Non-pigmented ciliary epithelial cell (primary cell): ENCODE measurements around the gene AEBP1.
A peak's percentile ranks its signal among the peaks of the same experiment; 100 is the strongest.
"Not testable (repeated sequence)": the region's sequence is repeated elsewhere in the genome, so short reads cannot be mapped to it uniquely, and the experiment has no call there.

Experiments
- DNase-seq: peaks from one replicate; pipeline ENCODE4 v3.0.0-alpha.2; 2010; ENCODE audit warnings: low read depth

AEBP1 gene

DNA sequence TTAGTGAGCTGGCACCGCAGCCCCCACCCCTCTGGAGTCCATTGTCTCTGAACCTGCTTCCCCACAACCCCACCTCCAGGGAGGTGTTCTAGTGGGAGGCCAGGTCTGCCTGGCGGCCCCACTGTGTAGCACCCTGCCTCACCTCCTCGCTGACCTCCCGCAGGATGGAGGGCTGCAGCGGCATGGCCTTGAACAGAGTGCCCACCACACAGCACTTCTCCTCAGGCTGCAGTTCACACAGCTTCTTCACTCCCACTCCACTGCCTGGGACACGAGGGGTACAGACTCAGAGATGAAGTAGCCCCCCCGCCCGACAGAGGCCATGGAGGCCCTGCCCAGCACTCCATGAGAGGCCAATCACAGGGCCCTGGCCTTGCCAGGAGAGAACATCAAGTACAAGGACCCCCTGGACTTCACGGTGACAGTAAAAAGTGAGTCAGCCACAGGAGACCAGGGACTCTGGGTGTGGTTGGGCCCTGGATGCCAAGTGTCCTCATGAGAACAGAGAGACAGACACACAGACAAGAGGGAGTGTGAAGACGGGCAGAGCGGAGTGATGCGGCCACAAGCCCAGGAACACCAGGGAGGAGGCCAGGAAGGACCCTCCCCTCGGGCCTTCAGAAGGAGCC lies 13.8 kb downstream of the AEBP1 start:
- no peak for DNase-seq

DNA sequence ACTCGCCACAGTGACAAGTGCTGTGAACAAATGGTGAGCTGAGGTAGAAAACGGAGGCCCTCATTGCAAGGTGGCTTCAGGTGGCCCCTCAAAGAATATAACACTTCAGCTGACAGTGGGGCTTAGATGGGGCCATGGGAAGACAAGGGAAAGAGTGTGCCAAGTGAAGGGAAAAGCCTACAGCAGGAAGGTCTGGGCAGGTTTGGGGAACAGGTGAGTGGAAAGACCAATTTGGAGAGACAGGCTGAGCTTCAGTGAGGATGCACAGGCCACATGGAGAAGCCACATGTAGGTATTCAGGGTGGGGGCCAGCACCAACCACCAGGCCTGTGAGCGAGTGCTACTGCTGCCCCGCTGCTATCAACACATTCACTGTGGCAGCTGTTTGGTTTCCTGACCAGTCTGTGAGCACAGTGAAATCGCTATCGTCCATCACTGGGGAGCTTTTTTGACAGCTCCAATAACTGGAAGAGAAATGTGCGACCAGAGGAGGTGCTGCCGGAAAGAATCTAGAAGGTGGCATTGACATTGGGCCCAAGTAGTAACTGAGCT lies 15.8 kb downstream of the AEBP1 start:
- DNase-seq = no peak

DNA sequence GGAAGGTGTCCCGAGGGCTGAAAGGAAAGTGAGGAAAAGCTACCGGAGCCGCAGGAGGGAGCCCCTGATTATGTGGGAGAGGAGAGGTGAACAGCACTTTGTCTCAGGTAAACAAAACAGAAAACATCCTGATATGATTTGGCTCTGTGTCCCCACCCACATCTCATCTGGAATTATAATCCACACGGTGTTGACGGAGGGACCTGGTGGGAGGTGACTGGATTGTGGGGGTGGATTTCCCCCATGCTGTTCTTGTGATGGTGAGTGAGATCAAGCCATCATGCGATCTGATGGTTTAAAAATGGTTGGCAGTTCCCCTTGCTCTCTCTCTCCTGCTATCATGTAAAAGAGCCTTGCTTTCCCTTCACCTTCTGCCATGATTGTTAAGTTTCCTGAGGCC lies 16.2 kb downstream of the AEBP1 start:
- DNase-seq = no peak

DNA sequence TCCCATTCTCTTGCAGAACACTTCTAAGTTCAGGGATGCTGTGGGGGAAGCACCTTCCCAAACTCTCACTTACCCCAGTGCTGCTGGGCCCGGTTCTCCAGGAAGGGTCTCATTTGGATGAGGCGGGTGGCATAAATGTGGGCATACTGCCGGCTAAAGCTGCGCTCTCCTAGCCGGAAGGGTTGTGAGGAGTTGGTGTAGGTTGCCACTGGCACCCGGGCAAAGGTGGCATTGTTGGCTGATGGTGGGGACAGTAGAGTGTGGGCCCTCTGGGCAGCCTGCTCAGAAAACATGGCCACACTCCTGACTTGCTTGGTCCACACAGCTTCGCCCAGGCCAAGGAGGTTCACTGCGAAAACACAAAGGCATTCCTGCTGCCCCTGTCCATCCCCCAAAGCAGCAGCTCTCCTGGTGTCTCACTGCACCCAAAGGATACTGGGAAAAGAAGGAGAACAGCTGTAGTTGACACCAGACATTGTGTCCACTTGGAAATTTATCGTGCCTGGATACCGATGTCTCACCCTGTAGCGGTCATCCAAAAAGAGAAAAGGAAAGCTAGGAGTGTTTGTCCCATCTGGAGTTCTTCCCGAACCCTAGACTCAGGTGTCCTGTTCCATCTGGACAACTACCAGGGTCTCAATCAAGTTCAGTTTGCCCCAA lies 17.7 kb downstream of the AEBP1 start:
- DNase-seq = no peak

DNA sequence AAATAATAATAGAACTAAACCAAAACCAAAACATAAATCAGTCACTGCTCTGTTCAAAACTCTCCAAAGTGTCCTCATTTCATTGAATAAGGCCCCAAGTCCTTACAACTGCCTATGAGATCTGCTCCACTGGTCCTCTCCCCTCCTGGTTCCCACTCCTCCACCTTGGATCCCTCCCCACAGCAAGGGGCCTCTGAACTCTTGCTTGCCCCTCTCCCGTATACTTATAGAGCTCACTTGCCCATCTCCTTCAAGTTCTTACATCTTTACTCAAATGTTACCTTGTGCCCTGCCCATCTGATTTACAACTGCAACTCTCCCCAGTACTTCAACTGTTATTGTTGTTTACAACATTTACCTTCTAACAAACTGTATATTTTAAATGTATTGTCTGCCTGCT lies 18.4 kb downstream of the AEBP1 start:
- no peak for DNase-seq

DNA sequence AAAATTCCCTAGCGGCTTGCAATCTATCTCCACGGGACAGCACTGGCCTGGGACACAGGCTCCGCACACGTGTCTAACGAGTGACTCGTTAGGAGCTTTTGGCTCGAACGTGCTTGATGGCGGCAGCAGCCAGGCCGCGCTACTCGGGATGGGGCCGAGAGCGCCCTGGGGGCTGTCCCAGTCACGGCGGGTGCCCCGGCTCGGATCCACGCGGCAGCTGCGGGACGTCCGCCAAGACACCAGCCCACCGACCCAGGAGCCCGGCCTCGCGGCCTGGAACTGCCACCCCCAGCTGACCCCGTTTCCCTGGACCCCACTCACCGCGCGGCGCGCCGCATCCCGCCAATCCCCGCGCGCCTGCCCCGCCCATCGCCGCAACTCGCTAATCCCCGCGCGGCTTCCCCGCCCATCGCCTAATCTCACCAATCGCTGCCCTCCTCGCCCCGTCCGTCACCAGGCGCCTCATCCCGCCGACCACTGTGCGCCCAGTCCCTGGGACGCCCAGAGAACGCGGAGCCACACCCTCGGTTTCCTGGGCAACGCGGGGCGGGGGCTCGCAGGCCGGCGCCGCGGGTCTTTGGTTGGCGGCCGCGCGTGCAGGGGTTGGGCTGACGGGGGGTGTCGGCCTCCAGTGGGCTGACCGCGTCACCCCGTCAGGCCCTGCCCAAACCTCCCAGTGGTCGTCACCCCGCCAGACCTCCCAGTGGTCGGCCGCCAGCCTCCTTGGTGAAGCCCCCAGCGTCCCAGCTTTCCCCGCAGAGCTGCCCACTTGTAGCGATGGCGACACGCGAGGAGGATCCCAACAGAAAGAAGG lies 19.3 kb downstream of the AEBP1 start, which contains the start of gene POLD2:
Gene POLD2 (minus strand): TSS at position 359 of the 814 bp plus-strand sequence. CDS start 1,495 bp downstream, outside the sequence.
- DNase-seq = peak; percentile 67

DNA sequence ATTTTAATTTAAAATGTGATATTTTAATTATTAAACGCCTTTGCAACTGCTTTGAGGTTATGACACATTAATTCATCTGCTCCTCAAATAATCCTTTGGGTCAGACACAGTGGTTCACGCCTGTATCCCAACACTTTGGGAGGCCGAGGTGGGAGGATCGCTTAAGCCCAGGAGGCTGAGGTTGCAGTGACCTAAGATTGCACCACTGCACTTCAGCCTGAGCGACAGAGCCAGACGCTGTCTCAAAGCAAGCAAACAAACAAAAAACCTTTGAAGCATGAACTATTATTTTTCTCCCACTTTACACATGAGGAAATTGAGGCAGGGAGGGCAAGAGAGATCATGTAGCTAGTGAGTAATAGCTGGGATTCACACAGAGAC lies 20.7 kb downstream of the AEBP1 start:
- DNase-seq = no peak

DNA sequence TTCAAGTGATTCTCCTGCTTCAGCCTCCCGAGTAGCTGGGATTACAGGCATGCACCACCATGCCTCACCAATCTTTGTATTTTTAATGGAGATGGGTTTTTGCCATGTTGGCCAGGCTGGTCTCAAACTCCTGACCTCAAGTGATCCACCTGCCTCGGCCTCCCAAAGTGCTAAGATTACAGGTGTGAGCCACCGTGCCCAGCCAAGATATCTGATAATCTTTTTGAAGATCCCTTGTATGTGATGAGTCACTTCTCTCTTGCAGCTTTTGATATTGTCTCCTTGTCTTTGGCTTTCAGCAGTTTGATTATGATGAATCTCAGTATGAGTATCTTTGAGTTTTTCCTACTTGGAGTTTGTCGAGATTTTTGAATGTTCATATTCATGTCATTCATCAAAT lies 22.4 kb downstream of the AEBP1 start:
- not testable (repeated sequence) for DNase-seq

DNA sequence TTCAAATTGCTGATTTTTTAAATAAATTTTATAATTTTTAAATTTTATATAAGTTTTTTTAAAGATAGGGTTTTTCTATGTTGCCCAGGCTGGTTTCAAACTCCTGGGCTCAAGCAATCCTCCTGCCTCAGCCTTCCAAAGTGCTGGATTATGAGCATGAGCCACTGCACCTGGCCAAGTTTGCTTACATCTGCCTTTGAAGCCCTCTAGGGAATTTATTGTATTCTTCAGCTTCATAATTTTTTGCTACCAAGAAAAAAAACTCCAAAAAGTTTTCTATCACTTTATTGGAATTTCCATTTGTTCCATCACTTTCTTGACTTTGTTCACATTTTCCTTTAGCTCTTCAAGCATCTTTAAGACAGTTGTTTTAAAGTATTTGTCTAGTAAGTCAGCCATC lies 23.0 kb downstream of the AEBP1 start:
- no peak for DNase-seq

DNA sequence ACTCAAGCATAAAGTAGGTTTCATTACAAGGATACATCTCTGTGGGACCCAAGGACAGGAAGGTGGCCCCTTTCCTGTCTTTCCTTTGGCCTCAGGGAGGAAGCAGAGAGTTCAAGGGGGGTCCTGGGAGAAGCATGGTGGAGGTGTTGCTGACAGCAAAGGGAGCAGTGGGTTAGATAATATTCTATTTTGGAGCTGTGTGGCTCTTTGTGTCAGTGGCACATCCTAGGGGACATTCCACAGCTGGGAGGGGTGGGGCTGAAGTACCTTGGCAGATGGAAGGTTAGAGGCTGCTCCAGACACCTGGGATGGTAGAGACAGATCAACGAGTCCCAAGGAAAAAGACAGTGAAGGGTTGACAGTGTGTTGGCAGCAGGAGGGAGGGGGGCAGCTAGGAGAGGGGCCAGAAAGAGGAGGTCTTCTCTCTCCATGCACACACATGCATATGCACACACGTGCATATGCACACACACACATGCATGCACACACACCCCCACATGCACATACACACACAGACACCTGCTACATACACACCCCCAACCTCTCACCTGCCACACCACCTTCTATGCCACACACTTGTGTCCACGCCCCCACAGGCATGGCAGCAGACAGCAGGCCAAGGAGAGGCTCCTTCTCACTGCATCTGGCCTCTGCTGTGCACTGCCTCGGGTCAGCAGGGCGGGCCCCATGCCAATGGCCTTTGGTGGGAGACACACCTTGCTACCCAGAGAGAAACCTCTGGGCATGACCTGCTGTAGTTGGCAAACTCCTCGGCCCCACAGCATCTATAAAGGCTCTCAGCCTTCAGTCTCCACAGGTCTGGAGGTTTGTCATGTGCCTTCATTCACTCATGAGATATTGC lies 24.8 kb downstream of the AEBP1 start:
- no peak for DNase-seq

DNA sequence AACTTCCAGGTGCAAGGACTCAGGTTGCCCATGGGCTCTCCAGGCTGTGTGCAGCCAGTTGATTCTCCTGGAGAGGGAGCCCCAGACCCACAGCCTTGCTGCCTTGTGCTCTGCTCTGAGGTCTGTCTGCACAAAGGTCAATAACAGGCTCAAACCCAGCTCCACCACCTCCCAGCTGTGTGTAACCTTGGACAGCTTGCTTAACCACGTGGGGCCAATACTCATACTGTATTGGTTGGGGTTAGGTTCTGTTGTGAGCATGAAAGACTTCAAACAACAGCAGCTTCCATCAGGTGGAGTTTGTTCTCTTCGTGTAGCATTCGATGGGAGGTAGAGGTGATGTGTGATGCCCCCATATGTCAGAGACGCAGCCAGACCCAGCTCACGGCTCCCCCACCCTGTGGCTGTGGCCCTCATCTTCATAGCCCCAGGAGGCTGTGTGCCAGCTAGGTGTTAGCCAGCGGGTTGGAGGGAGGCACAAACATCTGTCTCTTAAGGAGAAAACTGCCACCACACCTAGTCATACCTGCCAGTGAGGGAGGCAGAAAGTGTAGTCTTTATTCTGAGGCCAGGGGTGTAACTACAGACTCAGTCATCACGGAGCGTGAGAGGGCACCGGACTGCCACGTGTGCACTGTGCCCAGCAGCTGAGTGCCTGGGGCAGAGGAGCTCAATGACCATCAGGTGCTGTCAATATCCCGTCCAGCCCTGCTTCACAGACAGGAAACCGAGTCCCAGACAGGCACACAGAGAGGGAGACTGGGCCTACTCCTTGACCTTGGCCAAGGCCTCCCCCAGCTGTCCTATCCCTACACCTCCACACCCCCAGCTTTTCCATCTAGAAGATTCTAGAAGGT lies 27.3 kb downstream of the AEBP1 start:
- DNase-seq = no peak

DNA sequence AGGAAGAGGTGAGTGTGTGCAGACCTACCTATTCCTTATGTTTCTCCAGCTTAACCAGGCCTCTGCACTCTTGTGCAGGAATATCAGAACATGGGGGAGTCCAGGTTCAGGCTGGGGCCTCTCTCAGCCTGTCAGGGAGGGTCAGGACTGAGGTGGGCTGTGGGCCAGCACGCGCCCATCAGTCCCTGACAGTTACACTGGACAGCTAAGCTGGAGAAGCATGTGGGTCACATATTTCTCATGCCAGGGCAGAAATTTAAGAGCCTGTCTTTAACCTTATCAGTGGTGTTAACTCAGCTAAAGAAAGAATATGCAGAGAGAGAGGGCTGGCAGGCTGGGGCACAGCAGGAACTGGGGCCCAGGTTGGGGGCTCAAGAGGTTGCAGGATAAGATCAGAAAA lies 27.9 kb downstream of the AEBP1 start:
- no peak for DNase-seq

DNA sequence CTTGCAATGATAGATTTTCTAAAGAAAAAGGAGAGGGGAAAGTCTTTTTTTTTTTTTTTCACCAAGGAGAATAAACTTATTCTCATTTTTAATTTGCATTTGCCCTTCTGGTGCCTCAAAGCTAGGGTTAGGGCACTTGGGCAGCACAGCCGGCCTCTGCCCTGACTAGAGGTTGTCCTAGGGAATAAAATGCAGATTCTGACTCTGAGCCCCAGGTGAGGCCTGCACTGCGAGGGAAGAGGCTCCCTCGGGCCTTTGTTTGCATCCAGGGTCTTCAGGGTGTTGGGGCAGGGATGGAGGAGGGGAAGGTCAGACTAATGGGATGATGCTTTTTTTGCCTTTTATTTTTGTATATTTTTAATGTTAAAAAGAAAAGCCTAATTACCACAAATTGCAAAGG lies 29.1 kb downstream of the AEBP1 start:
- DNase-seq = no peak

DNA sequence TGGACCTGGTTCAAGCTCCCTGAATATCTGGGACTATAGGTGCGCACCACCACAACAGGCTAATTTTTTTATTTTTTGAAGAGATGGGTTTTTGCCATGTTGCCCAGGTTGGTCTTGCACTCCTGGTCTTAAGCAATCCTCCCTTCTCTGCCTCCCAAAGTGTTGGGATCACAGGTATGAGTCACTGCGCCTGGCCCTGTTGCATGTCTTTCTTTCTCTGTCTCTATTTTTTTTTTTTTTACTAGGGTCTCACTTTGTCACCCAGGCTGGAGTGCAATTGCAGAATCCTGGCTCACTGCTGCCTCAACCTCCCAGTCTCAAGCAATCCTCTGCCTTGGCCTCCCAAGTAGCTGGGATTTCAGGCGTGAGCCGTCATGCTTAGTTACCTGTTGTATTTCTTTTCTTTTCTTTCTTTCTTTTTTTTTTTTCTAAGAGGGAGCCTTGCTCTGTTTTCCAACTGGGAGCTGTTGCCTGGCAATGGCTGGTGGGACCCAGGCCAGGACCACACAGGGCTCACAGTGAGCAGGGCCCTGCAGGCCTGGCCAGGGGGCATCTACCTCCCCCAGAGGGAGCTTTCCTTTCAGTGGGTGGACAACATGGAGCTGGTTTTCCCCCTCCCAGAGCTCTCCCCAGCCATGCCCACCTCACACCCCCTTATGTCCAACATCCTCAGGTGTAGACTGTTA lies 30.9 kb downstream of the AEBP1 start:
- no peak for DNase-seq

DNA sequence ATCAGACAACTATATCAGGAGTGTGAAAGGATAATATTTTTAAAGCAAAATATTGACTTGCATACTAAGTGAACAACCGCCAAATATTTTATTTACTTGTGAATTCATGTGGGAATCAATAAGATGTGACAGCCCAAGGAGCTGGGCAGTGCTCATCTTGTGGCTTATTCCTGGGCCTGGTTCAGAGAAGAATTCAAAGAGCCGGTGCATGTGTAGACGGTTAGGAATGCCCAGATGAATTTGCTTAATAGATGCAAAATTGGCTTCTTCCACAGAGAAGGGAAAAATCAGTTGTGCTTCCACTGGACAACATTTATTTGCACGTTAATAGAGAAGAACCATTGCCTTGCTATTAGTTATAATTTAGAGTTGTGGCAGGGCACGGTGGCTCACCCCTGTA lies 32.6 kb downstream of the AEBP1 start:
- no peak for DNase-seq

DNA sequence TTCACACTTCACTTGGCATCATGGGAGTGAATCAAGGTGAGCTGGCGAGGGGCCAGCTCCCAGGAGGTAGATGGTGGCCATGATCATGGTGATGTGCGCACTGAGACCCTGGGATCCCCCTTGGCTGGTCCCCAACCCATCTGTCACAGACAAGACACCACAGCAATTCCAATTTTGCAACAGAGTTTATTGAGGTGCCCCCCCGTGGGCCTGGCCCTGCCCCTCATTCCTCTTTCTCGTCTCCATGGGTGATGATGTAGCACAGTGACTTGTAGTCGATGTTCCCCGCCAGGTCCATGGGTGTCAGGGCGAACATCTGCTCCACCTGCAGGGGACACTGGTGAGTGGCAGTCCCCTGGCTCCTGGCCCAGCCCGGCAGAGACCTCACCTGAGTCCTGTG lies 34.6 kb downstream of the AEBP1 start:
- no peak for DNase-seq

DNA sequence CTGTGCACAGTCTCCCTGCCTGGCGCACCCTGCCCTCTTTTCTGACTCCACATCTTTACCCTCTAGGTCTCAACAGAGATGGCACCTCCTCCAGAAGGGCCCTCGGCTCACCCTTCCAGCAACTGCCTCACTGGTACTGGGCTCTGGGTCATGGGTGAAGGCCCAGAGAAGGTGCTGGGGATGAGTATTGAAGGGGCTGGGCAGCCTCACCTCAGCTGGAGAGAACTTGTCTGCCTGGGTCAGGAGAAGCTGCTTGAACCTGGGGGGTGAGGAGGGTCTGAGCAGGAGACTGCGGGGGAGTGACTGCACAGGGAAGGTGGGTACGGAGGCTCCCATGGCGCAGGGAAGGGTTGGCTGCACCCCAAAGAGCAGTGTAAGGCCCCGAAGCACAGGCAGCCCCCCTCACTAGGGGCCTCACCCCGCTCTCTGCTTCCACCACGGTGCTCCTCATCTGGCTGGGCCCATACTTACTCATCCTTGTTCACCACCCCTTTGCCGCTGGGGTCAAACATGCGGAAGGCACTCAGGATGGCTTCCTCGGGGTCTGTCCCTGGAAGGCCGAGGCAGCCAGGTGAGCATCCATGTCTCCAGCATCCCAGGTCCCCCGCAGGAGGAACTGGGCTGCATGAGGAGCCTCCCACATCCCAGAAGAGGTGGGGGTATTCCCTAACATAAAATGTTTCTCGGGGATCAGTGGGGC lies 35.3 kb downstream of the AEBP1 start:
- no peak for DNase-seq

DNA sequence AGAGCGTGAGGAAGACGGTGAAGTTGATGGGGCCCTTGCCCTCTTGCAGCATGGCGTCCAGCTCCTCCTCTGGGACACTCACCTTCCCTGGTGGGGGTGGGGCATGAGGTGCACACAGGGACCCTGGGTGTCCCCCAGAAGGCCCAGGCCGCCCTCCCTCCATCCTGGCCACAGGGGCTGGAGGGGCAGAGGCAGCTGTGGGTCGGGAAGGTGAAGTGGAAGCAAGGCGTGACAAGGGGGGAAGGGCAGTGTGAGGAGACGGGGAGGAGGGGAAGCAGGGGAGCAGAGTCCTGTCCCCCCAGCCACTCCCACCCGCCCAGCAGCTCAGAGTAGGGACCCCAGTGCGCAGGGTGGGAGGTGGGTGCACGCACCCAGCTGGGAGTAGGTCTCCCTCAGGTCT lies 36.2 kb downstream of the AEBP1 start:
- DNase-seq = no peak

DNA sequence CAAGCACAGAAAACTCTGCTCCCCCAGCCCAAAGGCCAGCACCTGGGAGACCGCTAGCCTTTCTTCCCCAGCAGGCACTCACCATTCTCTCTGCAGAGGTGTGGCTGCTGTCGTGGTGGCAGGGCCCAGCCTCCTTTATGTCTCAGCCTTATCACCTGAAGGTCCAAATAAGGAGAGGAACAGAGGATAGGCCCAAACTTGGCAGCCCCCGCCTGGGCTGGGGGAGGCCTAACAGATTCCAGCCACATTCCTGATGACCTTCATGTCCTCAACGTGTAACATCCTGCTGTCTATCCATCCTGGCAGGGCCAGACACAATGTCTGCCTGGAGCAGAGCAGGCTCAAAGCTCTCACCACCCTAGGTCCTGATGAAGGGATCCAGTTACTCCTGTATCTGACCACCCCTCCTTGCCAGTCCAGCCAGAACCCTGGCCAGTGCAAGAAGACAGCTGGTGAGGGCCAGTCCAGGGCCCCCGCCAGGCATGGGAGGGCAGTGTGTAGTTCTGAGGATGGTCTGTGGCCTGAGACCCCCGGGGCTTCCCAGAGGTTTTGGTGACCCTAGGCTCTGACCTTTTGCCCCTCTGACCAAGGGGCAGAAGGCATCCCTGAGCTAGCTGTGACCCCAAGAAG lies 37.2 kb downstream of the AEBP1 start, which contains the start of gene MYL7:
Gene MYL7 (minus strand): TSS at position 112 of the 630 bp plus-strand sequence. CDS start 27 bp downstream, at position 85.
- no peak for DNase-seq
